ENCODE data around the gene NGEF.

Gene NGEF

DNA sequence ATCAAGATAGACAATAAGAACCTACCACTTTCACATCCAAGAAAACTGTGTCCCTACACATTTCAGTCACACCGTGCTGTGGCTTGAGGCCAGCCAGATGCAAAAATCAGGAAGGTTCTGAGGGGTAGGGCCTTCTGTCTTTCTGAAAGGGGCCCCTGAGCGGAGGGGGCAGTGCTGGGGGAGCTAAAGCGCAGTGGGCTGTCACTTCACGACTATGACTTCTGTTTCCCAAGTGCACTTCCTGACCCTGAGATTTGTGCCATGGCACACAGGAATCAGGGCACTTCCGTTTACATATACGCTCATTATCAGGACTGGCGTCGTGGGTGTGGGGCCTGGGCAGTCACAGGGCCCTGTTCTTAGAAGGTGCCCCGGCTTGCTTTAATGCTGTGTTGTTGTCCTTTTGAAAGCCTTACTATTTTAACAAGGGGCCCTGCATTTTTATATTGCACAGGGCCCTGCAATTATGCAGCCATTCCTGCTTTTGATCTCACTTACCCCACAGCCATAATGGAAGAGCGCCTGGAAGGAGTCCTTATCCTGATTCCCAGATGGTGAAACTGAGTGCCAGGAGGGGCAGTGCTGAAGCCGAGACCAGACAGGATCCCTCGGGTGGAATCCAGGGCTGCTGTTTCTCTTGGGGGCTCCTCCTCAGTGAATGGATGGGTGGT lies 620 bp downstream of the NGEF start:
- H3K27ac ChIP-seq = no peak overlapping the region

DNA sequence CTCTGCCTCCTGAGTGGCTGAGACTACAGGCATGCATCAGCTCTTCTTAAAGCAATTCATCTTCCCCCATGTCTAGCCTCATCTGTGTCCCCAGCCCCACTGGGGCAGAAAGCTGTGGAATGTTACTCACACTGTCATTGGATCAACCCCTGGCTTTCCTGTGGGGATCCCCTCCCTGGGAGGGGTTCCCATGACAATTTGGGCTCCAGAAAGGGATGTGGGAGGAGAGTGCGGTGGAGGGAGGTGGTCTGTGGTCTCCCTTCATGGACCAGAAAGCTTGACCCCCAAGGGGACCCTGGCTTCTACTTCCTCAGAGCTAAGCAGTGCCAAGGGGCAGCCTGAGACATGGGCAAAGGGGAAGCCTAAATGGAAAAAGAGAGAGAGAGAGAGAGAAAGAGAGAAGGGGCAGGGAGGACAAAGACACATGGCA lies 1.3 kb downstream of the NGEF start:
- TF ChIP-seq ZFX (IDR thresholded peaks at IDR 0.05) (no peak), CTCF (conservative IDR thresholded peaks at IDR 0.05) (no peak)
- H3K27ac ChIP-seq = no peak overlapping the region

More for the DNA sequence above, 620 bp downstream of the NGEF start:
- no peak for TF ChIP-seq ZFX (IDR thresholded peaks at IDR 0.05)
- TF ChIP-seq CTCF (conservative IDR thresholded peaks at IDR 0.05) = no peak

GRCh38 chr2:233011268-233011650 lies 1.8 kb downstream of the NGEF start:
- TF ChIP-seq ZFX (IDR thresholded peaks at IDR 0.05) (no peak), CTCF (conservative IDR thresholded peaks at IDR 0.05) (no peak)
- no peak overlapping the region for H3K27ac ChIP-seq

DNA sequence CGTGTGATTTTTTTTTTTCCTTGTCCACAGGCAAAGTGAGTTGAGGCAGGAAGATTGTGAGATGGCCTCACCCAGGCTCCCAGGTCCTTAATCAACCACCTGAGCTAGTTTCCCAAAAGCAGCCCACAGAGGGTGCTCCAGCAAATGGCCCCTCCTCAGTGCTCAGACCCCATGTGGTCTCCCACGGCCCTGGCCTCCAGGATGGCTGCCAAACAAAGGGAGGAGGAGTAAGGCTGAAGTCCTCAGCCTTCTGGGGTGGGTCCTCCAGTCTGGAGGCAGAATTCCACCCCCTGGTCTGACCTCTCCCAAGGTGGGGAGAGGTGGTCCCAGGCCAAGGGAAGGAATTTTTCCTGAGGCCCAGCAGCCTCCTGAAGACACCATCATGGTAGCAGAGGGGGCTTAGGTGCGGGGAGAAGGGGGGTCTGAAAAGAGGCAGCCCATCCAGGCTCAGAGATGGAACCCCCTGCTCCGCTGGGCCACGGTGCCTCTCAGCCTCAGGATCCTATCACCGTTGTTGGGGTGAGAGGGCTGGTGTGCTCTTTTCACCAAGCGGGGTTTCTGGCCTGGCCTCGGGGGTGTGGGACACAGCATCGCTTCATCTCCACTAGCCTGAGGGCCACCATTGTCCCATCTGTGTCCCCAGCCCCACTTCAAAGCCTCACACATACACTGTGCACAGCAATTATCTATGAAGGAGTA lies 2.3 kb downstream of the NGEF start:
- no peak overlapping the region for H3K27ac ChIP-seq
- TF ChIP-seq ZFX (IDR thresholded peaks at IDR 0.05) = no peak

DNA sequence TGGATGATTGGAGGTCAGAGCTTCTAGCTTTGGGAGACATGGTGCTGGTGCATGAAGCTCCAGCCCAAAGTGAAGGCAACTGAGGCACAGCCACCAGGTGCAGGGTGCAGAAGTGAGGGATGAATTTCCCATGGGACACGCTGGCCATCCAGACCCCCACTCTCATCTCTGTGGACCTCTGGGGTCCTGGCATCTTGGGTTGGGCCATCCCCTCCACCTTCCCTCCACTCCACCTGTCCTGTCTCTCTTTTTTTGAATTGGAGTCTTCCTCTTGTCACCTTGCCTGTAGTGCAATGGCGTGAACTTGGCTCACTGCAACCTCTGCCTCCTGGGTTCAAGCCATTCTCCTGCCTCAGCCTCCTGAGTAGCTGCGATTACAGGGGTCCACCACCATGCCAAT lies 3.4 kb downstream of the NGEF start:
- TF ChIP-seq CTCF (conservative IDR thresholded peaks at IDR 0.05) = no peak
- no peak for TF ChIP-seq ZFX (IDR thresholded peaks at IDR 0.05)

GRCh38 chr2:233007739-233008138 lies 5.3 kb downstream of the NGEF start:
- TF ChIP-seq CTCF (conservative IDR thresholded peaks at IDR 0.05) (no peak), ZFX (IDR thresholded peaks at IDR 0.05) (no peak)

More for the DNA sequence above, 3.4 kb downstream of the NGEF start:
- H3K27ac ChIP-seq = no peak overlapping the region

DNA sequence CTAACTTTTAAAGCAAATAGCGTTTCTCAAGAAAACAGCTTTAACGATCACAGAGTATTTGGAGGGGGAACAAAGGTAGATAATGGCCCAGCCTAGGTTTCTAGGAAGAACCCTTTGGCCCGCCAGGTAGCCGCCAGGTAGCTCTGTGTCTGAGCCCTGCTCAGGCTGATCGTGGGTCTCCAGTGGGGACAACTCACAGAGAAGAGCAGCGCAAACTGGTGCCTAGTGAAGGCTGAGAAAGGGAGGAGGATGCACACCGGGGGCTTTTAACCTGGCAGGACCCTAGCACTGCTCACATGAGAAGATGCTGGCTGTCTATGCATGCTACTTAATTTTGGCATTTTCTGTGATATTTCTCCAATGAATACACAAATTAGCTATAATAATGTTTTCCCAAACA lies 5.8 kb downstream of the NGEF start:
- TF ChIP-seq CTCF (conservative IDR thresholded peaks at IDR 0.05) (no peak), ZFX (IDR thresholded peaks at IDR 0.05) (no peak)
- no peak overlapping the region for H3K27ac ChIP-seq

More at GRCh38 chr2:233007739-233008138, 5.3 kb downstream of the NGEF start:
- no peak overlapping the region for H3K27ac ChIP-seq
